SU-DHL-6 (cell line): ENCODE data around the gene TLR1.

ENCODE experiments used
- H2AFZ ChIP-seq: fragments of 200-600 bp; sonication (generic); 2 replicates; pipeline ENCODE4 v1.6.1; 2014; ENCODE audit warnings: low read depth, mild to moderate bottlenecking, moderate library complexity, mixed read lengths, antibody characterized with exemption, low read length; ENCODE audit not compliant: severe bottlenecking
- H3F3A ChIP-seq: fragments of 200-600 bp; shearing (Covaris generic); 2 replicates; pipeline ENCODE4 v1.6.0; 2016; ENCODE audit warnings: antibody characterized with exemption, mild to moderate bottlenecking; ENCODE audit not compliant: insufficient read depth
- H3K27ac ChIP-seq: fragments of 200-600 bp; sonication (generic); 2 replicates; pipeline ENCODE4 v1.5.1; 2016; ENCODE audit warnings: low read depth, mild to moderate bottlenecking, low read length, moderate library complexity, mixed read lengths
- H3K27me3 ChIP-seq: fragments of 200-600 bp; sonication (generic), shearing (Covaris generic); 2 replicates; pipeline ENCODE4 v1.6.0; 2014; ENCODE audit warnings: mild to moderate bottlenecking, low read length
- H3K36me3 ChIP-seq: fragments of 200-600 bp; sonication (generic); 2 replicates; pipeline ENCODE4 v1.6.1; 2014; ENCODE audit warnings: mild to moderate bottlenecking, low read length, mixed read lengths
- H3K4me2 ChIP-seq: fragments of 300-600, 200-600 bp; shearing (Covaris generic), sonication (generic); 2 replicates; pipeline ENCODE4 v1.6.0; 2014; ENCODE audit warnings: low read length, low read depth, mild to moderate bottlenecking; ENCODE audit not compliant: poor library complexity, severe bottlenecking
- H3K4me3 ChIP-seq: fragments of 200-600 bp; sonication (generic); 2 replicates; pipeline ENCODE4 v1.5.1; 2014; ENCODE audit warnings: antibody characterized with exemption, low read length, mild to moderate bottlenecking, mixed read lengths; ENCODE audit not compliant: insufficient read depth, poor library complexity, severe bottlenecking
- H3K79me2 ChIP-seq: fragments of 200-600 bp; sonication (generic); 2 replicates; pipeline ENCODE4 v1.6.1; 2014; ENCODE audit warnings: mild to moderate bottlenecking, low read length, moderate library complexity; ENCODE audit not compliant: insufficient read depth
- H3K9ac ChIP-seq: fragments of 200-600 bp; sonication (generic); 2 replicates; pipeline ENCODE4 v1.7.0; 2014; ENCODE audit warnings: mild to moderate bottlenecking, low read length
- H3K9me2 ChIP-seq: fragments of 200-600 bp; sonication (generic); replicated peaks from 2 replicates; pipeline ENCODE4 v1.6.1; 2014; ENCODE audit warnings: low read length; ENCODE audit not compliant: insufficient read depth
- H3K9me3 ChIP-seq: fragments of 200-600 bp; sonication (generic); 2 replicates; pipeline ENCODE4 v1.6.1; 2014; ENCODE audit warnings: low read length, mixed read lengths; ENCODE audit not compliant: insufficient read depth
- H4K20me1 ChIP-seq: fragments of 200-600 bp; sonication (generic); 2 replicates; pipeline ENCODE4 v1.6.1; 2014; ENCODE audit warnings: low read depth, mild to moderate bottlenecking, antibody characterized with exemption, low read length, moderate library complexity, mixed read lengths
- EZH2phosphoT487 ChIP-seq: fragments of 200-600 bp; sonication (generic), shearing (Covaris generic); conservative IDR thresholded peaks from 2 replicates; pipeline ENCODE4 v1.6.1; 2018; ENCODE audit warnings: mild to moderate bottlenecking, antibody characterized with exemption, low read length, moderate library complexity, mixed read lengths
- TF ChIP-seq, protein P1 (sequence below): fragments of 200-600 bp; sonication (generic); IDR thresholded peaks from one replicate; pipeline ENCODE4 v1.5.1; 2017; ENCODE audit warnings: antibody characterized with exemption, mild to moderate bottlenecking, low read length, moderate library complexity; ENCODE audit not compliant: insufficient read depth, poor library complexity, severe bottlenecking

TLR1 gene

DNA sequence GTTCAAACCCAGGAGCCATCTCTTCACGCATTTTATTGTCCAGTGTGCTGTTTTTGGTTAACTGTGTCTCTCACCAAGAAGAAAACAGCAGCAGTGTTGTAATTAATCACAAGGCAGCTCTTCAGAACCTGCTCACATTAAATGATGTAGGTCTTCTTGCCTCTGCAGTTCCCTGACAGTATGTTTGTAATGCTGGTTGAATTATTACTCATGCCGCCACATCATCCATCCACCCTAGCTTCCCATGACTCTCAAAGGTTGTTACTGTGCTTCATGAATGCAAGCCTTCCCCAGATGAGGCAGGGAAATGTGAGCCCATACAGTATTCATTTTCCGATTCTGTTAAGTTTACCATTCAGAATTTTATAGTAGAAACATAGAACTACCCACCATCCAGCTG is 39.2 kb downstream of the TLR1 start:
- Histone ChIP-seq H3K4me2 (no peak overlapping the region), H3F3A (peaks cover 70% of the 10 kb centered on the region), H3K36me3 (0 out of 2 replicates have a peak, but pooled peaks cover 5% of the 10 kb centered on the region), H4K20me1 (no peaks in the 10 kb centered on the region), H3K4me3 (no peak overlapping the region), H3K9me3 (peaks cover 7% of the 10 kb centered on the region; the same call in 1 of the 2 replicates), H2AFZ (no peak overlapping the region), H3K27ac (peak overlapping the region; percentile 99), H3K9ac (no peak overlapping the region), H3K9me2 (no peaks in the 10 kb centered on the region), H3K79me2 (peaks cover 5% of the 10 kb centered on the region; the same call in 1 of the 2 replicates), H3K27me3 (no peaks in the 10 kb centered on the region)
- TF ChIP-seq, protein P1, sequence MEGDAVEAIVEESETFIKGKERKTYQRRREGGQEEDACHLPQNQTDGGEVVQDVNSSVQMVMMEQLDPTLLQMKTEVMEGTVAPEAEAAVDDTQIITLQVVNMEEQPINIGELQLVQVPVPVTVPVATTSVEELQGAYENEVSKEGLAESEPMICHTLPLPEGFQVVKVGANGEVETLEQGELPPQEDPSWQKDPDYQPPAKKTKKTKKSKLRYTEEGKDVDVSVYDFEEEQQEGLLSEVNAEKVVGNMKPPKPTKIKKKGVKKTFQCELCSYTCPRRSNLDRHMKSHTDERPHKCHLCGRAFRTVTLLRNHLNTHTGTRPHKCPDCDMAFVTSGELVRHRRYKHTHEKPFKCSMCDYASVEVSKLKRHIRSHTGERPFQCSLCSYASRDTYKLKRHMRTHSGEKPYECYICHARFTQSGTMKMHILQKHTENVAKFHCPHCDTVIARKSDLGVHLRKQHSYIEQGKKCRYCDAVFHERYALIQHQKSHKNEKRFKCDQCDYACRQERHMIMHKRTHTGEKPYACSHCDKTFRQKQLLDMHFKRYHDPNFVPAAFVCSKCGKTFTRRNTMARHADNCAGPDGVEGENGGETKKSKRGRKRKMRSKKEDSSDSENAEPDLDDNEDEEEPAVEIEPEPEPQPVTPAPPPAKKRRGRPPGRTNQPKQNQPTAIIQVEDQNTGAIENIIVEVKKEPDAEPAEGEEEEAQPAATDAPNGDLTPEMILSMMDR, result no peak
- no peak for TF ChIP-seq EZH2phosphoT487

DNA sequence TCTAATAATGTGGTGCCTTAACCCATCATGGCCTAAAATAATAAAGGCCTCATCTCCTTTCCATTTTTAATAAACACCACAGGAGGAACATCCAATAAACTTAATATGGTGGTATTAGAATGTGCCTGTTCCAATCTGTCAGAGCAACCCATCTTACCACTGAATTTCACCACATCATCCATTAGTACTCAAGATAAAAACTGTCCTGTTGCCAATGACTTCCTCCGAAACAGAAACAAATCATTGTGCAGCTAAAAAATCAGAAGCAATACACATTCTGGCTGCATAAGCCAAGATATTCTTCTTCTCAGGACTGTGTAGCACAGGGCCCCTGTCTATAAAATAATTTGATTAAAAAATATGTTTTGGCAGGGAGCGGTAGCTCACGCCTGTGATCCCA is 40.3 kb downstream of the TLR1 start:
- Histone ChIP-seq H2AFZ (no peak overlapping the region), H3F3A (peaks cover 65% of the 10 kb centered on the region), H4K20me1 (no peaks in the 10 kb centered on the region), H3K36me3 (0 out of 2 replicates have a peak, but pooled peaks cover 5% of the 10 kb centered on the region), H3K4me2 (peak overlapping the region; percentile 84), H3K79me2 (peaks cover 5% of the 10 kb centered on the region; the same call in 1 of the 2 replicates), H3K9me2 (no peaks in the 10 kb centered on the region), H3K4me3 (no peak overlapping the region), H3K9me3 (peaks cover 7% of the 10 kb centered on the region; the same call in 1 of the 2 replicates), H3K27me3 (no peaks in the 10 kb centered on the region), H3K27ac (peak overlapping the region; percentile 99), H3K9ac (peak overlapping the region; percentile 82)
- no peak for TF ChIP-seq EZH2phosphoT487
- TF ChIP-seq, protein P1, result no peak

DNA sequence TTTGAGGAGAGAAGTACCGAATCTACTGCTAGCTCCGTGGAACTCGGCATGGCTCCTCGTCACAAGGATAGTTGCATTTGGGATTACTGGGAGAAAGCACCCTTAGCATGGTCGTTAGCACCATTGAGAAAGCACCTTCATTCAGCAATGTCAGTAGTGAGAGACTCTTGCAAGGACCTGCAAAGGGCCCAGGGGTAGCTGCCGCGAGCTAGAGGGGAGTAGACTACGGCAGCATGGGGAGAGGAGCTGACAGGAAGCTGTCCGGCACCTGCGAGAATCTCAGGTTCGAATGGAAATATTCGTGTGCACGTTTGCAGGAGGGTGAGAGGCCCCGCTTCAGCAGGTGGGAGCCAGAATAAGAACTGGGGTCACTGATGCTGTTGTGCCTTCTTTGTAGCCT is 42.0 kb downstream of the TLR1 start:
- peak overlapping the region; percentile 82 for H3K9ac ChIP-seq
- H3K36me3 ChIP-seq, result 0 out of 2 replicates have a peak, but pooled peaks cover 3% of the 10 kb centered on the region
- H3K4me3 ChIP-seq, result peak overlapping the region; percentile 35
- H3K9me2 ChIP-seq, result no peaks in the 10 kb centered on the region
- H3K4me2 ChIP-seq, result peak overlapping the region; percentile 84
- no peak overlapping the region for H2AFZ ChIP-seq
- H3K27me3 ChIP-seq, result no peaks in the 10 kb centered on the region
- no peaks in the 10 kb centered on the region for H4K20me1 ChIP-seq
- H3K9me3 ChIP-seq, result peaks cover 6% of the 10 kb centered on the region; the same call in 1 of the 2 replicates
- peak overlapping the region; percentile 99 for H3K27ac ChIP-seq
- peaks cover 55% of the 10 kb centered on the region for H3F3A ChIP-seq
- H3K79me2 ChIP-seq, result peaks cover 5% of the 10 kb centered on the region; the same call in 1 of the 2 replicates
- TF ChIP-seq, protein P1, result no peak
